Measurements from ENCODE around the gene RNU2-1.

RNU2-1 gene

GRCh38 chr17:43226393-43226792 lies 7.4 kb downstream of the RNU2-1 start:
- no peak overlapping the region for H3K4me3 Mint-ChIP-seq
- TF ChIP-seq CTCF (IDR thresholded peaks at IDR 0.05): no peak
- peaks cover 5% of the 10 kb centered on the region for H3K4me1 Mint-ChIP-seq
- H3K9me3 Mint-ChIP-seq: no peaks in the 10 kb centered on the region
- H3K36me3 Mint-ChIP-seq (ENCODE audit: low read depth): peaks cover 5% of the 10 kb centered on the region
- peaks cover 8% of the 10 kb centered on the region for H3K27me3 Mint-ChIP-seq (ENCODE audit: low read depth, poor library complexity)
- DNase-seq: no peak
- H3K27ac Mint-ChIP-seq: no peak overlapping the region

GRCh38 chr17:43224146-43224705 lies 9.6 kb downstream of the RNU2-1 start:
- H3K4me1 Mint-ChIP-seq: peaks cover 14% of the 10 kb centered on the region
- no peak for DNase-seq
- peak overlapping the region; percentile 68 for H3K27ac Mint-ChIP-seq
- no peak for TF ChIP-seq CTCF (IDR thresholded peaks at IDR 0.05)
- H3K27me3 Mint-ChIP-seq (ENCODE audit: low read depth, poor library complexity): peaks cover 8% of the 10 kb centered on the region
- H3K36me3 Mint-ChIP-seq (ENCODE audit: low read depth): peaks cover 5% of the 10 kb centered on the region
- H3K9me3 Mint-ChIP-seq: no peaks in the 10 kb centered on the region
- no peak overlapping the region for H3K4me3 Mint-ChIP-seq

GRCh38 chr17:43220511-43221125 lies 13.2 kb downstream of the RNU2-1 start:
- H3K9me3 Mint-ChIP-seq: no peaks in the 10 kb centered on the region
- no peak for DNase-seq
- H3K36me3 Mint-ChIP-seq (ENCODE audit: low read depth): peaks cover 8% of the 10 kb centered on the region
- no peak for TF ChIP-seq CTCF (IDR thresholded peaks at IDR 0.05)
- H3K4me1 Mint-ChIP-seq: peaks cover 14% of the 10 kb centered on the region
- H3K27me3 Mint-ChIP-seq (ENCODE audit: low read depth, poor library complexity): peaks cover 8% of the 10 kb centered on the region
- H3K27ac Mint-ChIP-seq: no peak overlapping the region
- no peak overlapping the region for H3K4me3 Mint-ChIP-seq

- DNase-seq: no peak
- H3K4me3 Mint-ChIP-seq: no peak overlapping the region
- H3K9me3 Mint-ChIP-seq: no peaks in the 10 kb centered on the region
- peaks cover 12% of the 10 kb centered on the region for H3K36me3 Mint-ChIP-seq (ENCODE audit: low read depth)
- no peak overlapping the region for H3K27ac Mint-ChIP-seq
- peaks cover 14% of the 10 kb centered on the region for H3K4me1 Mint-ChIP-seq
- H3K27me3 Mint-ChIP-seq (ENCODE audit: low read depth, poor library complexity): peaks cover 8% of the 10 kb centered on the region
- no peak for TF ChIP-seq CTCF (IDR thresholded peaks at IDR 0.05)
Observed at GRCh38 chr17:43219746-43220380, 13.9 kb downstream of the RNU2-1 start.

- Mint-ChIP-seq H3K4me3 (no peak overlapping the region), H3K27me3 (ENCODE audit: low read depth, poor library complexity) (peaks cover 6% of the 10 kb centered on the region), H3K4me1 (peaks cover 14% of the 10 kb centered on the region), H3K27ac (no peak overlapping the region), H3K36me3 (ENCODE audit: low read depth) (peaks cover 12% of the 10 kb centered on the region), H3K9me3 (no peaks in the 10 kb centered on the region)
- TF ChIP-seq CTCF (IDR thresholded peaks at IDR 0.05): no peak
- no peak for DNase-seq
Observed at GRCh38 chr17:43219001-43219400, 14.8 kb downstream of the RNU2-1 start.

Measured in nephron progenitor cell (in vitro differentiated cells).